PC-3 (cell line): ENCODE data around the gene FOXO1. TPM values are rescaled to one million over a fixed set of nuclear protein-coding genes. Genes with fewer than 3 reads are reported as not detected.

Experiments used
- ATAC-seq: fragments of 200-7000 bp; cut with Tn5 transposase; 2 replicates; pipeline ENCODE4 v1.9.1; 2020; ENCODE audit warnings: mild to moderate bottlenecking, moderate library complexity
- BruUV-seq: library from RNA; stranded (reverse); fragments of 400-500 nt; replicated peaks from 2 replicates; lab custom pipeline; 2021; lab: Mats Ljungman, UMichigan
- CTCF ChIA-PET: fragments of 300-600 bp; sonication (Branson Sonifier 250); formaldehyde crosslinking; loops from one replicate; lab custom pipeline; 2022; ENCODE audit warnings: antibody characterized with exemption; lab: Charles Lee
- POLR2A ChIA-PET: fragments of 300-600 bp; sonication (Branson Sonifier 250); formaldehyde crosslinking; loops from one replicate; lab custom pipeline; 2022; ENCODE audit warnings: antibody characterized with exemption; ENCODE audit not compliant: unreplicated experiment; lab: Charles Lee
- DNase-seq: peaks from one replicate; pipeline ENCODE4 v3.0.0-alpha.2; 2015
- H2AFZ ChIP-seq: fragments of 300-600 bp; sonication (generic); 2 replicates; pipeline ENCODE4 v1.6.0; 2016; ENCODE audit warnings: antibody characterized with exemption, low read length
- H3F3A ChIP-seq: fragments of 300-600 bp; sonication (generic); one replicate; pipeline ENCODE4 v1.6.0; 2017; ENCODE audit warnings: antibody characterized with exemption, low read length, control low read depth, mild to moderate bottlenecking; ENCODE audit not compliant: unreplicated experiment
- H3K27ac ChIP-seq: fragments of 300-600 bp; sonication (generic); 2 replicates; pipeline ENCODE4 v1.5.1; 2016; ENCODE audit warnings: mild to moderate bottlenecking, low read length
- H3K27me3 ChIP-seq: fragments of 300-600 bp; sonication (generic); 2 replicates; pipeline ENCODE4 v1.6.1; 2016; ENCODE audit warnings: low read length, mixed read lengths
- H3K36me3 ChIP-seq: fragments of 300-600 bp; sonication (generic); 2 replicates; pipeline ENCODE4 v1.6.1; 2016; ENCODE audit warnings: low read depth, mixed run types, low read length, mixed read lengths
- H3K4me1 ChIP-seq: fragments of 300-600 bp; sonication (generic); 2 replicates; pipeline ENCODE4 v1.5.1; 2016; ENCODE audit warnings: low read length; ENCODE audit not compliant: insufficient read depth
- H3K4me2 ChIP-seq: fragments of 300-600 bp; sonication (generic); 2 replicates; pipeline ENCODE4 v1.6.0; 2016; ENCODE audit warnings: low read length
- H3K4me3 ChIP-seq: fragments of 300-600 bp; sonication (generic); 2 replicates; pipeline ENCODE4 v1.5.1; 2016; ENCODE audit warnings: mild to moderate bottlenecking, low read length, mixed read lengths
- H3K79me2 ChIP-seq: fragments of 300-600 bp; sonication (generic); 2 replicates; pipeline ENCODE4 v1.6.1; 2017; ENCODE audit warnings: low read length, mixed read lengths
- H3K9ac ChIP-seq: fragments of 300-600 bp; sonication (generic); 2 replicates; pipeline ENCODE4 v1.6.0; 2016; ENCODE audit warnings: mild to moderate bottlenecking, low read length
- H3K9me2 ChIP-seq: fragments of 300-600 bp; sonication (generic); replicated peaks from 2 replicates; pipeline ENCODE4 v1.6.1; 2016; ENCODE audit warnings: mixed run types, low read length, mixed read lengths
- H3K9me3 ChIP-seq: fragments of 300-600 bp; sonication (generic); 2 replicates; pipeline ENCODE4 v1.6.1; 2016; ENCODE audit warnings: low read length, mixed read lengths
- H4K20me1 ChIP-seq: fragments of 300-600 bp; sonication (generic); 2 replicates; pipeline ENCODE4 v1.6.1; 2016; ENCODE audit warnings: low read length, mixed read lengths
- EZH2 ChIP-seq: fragments of 300-600 bp; sonication (generic); IDR thresholded peaks from one replicate; pipeline ENCODE4 v1.6.1; 2017; ENCODE audit warnings: antibody characterized with exemption, mild to moderate bottlenecking, low read length; ENCODE audit not compliant: unreplicated experiment
- EZH2phosphoT487 ChIP-seq: fragments of 300-600 bp; sonication (generic); IDR thresholded peaks from 2 replicates; pipeline ENCODE4 v1.6.1; 2018; ENCODE audit warnings: mild to moderate bottlenecking, antibody characterized with exemption, low read length, borderline replicate concordance
- intact Hi-C: fragments of 100-400 bp; cut with micrococcal nuclease; formaldehyde crosslinking; loops from 2 replicates; pipeline ENCODE4 v1.9.0; 2023
- total RNA-seq: library from RNA; depleted of rRNA; stranded (reverse); fragments of >200 nt; gene quantifications from 2 replicates; pipeline ENCODE4 v1.2.3, GENCODE V29; 2014
- TF ChIP-seq, protein P1 (sequence below): fragments of 300-600 bp; sonication (generic); conservative IDR thresholded peaks from 2 replicates; pipeline ENCODE4 v1.5.1; 2017; ENCODE audit warnings: antibody characterized with exemption, low read depth, mild to moderate bottlenecking, low read length

Gene FOXO1
- total RNA-seq, 1 experiment from 2014 or later, result 2.7 TPM

DNA sequence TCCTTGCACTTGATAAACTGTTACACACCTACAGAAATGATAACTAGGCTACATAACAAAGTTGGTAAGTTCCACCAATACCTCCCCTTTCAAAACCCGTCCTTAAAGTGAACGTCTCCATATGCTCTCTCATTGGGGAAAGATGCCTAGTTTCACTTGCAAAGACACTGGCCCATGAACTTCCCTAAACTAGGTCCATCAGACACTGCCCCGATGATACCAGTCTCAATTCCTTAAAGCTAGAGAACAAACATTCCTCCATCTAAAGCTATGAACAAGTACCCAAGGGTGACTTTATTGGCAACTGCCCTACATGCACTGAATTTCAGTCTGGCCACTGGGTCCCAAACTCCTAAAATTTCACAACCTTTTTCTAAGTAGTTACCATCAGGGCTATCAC, 39.9 kb downstream of the FOXO1 start:
- H3K4me1 ChIP-seq, result peaks cover 17% of the 10 kb centered on the region
- H3K4me2 ChIP-seq, result no peak overlapping the region
- H4K20me1 ChIP-seq, result no peaks in the 10 kb centered on the region
- H3F3A ChIP-seq, result no peaks in the 10 kb centered on the region
- H3K9me2 ChIP-seq, result no peaks in the 10 kb centered on the region
- no peaks in the 10 kb centered on the region for H3K27me3 ChIP-seq
- TF ChIP-seq, protein P1, sequence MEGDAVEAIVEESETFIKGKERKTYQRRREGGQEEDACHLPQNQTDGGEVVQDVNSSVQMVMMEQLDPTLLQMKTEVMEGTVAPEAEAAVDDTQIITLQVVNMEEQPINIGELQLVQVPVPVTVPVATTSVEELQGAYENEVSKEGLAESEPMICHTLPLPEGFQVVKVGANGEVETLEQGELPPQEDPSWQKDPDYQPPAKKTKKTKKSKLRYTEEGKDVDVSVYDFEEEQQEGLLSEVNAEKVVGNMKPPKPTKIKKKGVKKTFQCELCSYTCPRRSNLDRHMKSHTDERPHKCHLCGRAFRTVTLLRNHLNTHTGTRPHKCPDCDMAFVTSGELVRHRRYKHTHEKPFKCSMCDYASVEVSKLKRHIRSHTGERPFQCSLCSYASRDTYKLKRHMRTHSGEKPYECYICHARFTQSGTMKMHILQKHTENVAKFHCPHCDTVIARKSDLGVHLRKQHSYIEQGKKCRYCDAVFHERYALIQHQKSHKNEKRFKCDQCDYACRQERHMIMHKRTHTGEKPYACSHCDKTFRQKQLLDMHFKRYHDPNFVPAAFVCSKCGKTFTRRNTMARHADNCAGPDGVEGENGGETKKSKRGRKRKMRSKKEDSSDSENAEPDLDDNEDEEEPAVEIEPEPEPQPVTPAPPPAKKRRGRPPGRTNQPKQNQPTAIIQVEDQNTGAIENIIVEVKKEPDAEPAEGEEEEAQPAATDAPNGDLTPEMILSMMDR, result no peak
- TF ChIP-seq EZH2phosphoT487, result no peak
- H3K27ac ChIP-seq, result no peak overlapping the region
- no peak overlapping the region for H2AFZ ChIP-seq
- H3K9ac ChIP-seq, result no peak overlapping the region
- CTCF ChIA-PET, result no interaction called here
- H3K9me3 ChIP-seq, result no peaks in the 10 kb centered on the region
- H3K79me2 ChIP-seq, result peaks cover 16% of the 10 kb centered on the region; the same call in 1 of the 2 replicates
- DNase-seq (no peak), ATAC-seq (no peak)
- no peak overlapping the region for H3K4me3 ChIP-seq
- BruUV-seq, result no TSS peak
- intact Hi-C loops, result no loop called here
- POLR2A ChIA-PET, result no interaction called here
- H3K36me3 ChIP-seq, result no peaks in the 10 kb centered on the region

DNA sequence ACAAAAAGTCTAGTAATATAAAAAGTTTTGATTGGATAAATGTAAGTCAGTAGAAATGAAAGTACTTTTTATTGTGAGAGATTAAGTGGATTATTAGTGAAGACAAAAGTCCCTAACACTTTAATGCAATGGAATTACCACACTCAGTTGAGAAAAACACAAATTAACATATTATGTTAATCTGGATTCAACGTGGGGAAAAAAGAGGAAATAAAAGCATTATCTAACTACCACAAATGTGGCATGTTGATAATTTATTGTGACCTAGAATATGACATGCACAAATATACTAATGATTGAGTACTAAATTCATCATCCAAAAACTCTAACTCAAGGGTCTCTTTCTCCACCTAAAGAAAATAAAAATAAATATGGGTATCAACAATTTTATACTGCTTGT, 41.5 kb downstream of the FOXO1 start:
- no TSS peak for BruUV-seq
- Histone ChIP-seq H2AFZ (no peak overlapping the region), H4K20me1 (no peaks in the 10 kb centered on the region), H3K4me3 (no peak overlapping the region), H3K79me2 (peaks cover 18% of the 10 kb centered on the region; the same call in 1 of the 2 replicates), H3K9ac (no peak overlapping the region), H3K4me2 (no peak overlapping the region), H3K27me3 (no peaks in the 10 kb centered on the region), H3K9me2 (no peaks in the 10 kb centered on the region), H3K4me1 (peaks cover 17% of the 10 kb centered on the region), H3K27ac (no peak overlapping the region), H3K9me3 (no peaks in the 10 kb centered on the region), H3K36me3 (no peaks in the 10 kb centered on the region), H3F3A (no peaks in the 10 kb centered on the region)
- intact Hi-C loops, result no loop called here
- ChIA-PET CTCF (no interaction called here), POLR2A (no interaction called here)
- TF ChIP-seq, protein P1, result no peak
- no peak for TF ChIP-seq EZH2
- TF ChIP-seq EZH2phosphoT487, result no peak
- ATAC-seq (no peak), DNase-seq (no peak)

DNA sequence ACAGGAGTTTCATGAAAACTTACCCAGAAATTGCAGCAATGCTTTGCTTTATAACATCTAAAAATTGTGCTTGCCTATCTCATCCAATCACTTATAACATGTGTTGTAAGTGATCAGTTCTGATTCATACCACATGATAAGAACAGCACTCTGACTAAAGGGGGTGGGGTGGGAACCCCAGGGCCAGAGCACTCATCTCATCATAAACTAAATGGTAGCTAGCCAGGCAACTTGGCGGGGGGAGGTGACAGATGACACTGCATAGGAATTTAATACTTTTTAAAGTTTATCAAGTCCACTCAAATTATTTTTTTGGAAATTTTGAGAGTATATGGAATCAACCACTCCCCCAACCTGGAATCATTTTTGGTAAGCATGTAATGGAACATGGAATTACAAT, 42.1 kb downstream of the FOXO1 start:
- H4K20me1 ChIP-seq, result no peaks in the 10 kb centered on the region
- intact Hi-C loops, result no loop called here
- H3K27me3 ChIP-seq, result no peaks in the 10 kb centered on the region
- CTCF ChIA-PET, result no interaction called here
- no peak overlapping the region for H2AFZ ChIP-seq
- ATAC-seq, result no peak
- no peak overlapping the region for H3K4me3 ChIP-seq
- POLR2A ChIA-PET, result no interaction called here
- no TSS peak for BruUV-seq
- H3K27ac ChIP-seq, result no peak overlapping the region
- no peaks in the 10 kb centered on the region for H3K9me3 ChIP-seq
- peaks cover 18% of the 10 kb centered on the region; the same call in 1 of the 2 replicates for H3K79me2 ChIP-seq
- H3F3A ChIP-seq, result no peaks in the 10 kb centered on the region
- no peak for TF ChIP-seq EZH2
- TF ChIP-seq, protein P1, result no peak
- TF ChIP-seq EZH2phosphoT487, result no peak
- H3K4me2 ChIP-seq, result no peak overlapping the region
- no peaks in the 10 kb centered on the region for H3K9me2 ChIP-seq
- peaks cover 17% of the 10 kb centered on the region for H3K4me1 ChIP-seq
- H3K9ac ChIP-seq, result no peak overlapping the region
- no peak for DNase-seq
- H3K36me3 ChIP-seq, result no peaks in the 10 kb centered on the region
